Activated CD8-positive, alpha-beta T cell treated with anti-CD3 and anti-CD28 coated beads, Interleukin-2, amount 10 ng/mL, durations not matched to agents 7 days and 5 days (primary cell): ENCODE measurements around the gene EYS. TPM values are rescaled to one million over a fixed set of nuclear protein-coding genes. Genes with fewer than 3 reads are reported as not detected.

Experiments used
- ATAC-seq: fragments of 150-1000 bp; cut with Tn5 transposase; one replicate; pipeline ENCODE4 v1.10.0; 2021; ENCODE audit warnings: moderate library complexity
- CTCF ChIA-PET: fragments of 350-600 bp; sonication (Branson Sonifier 250); formaldehyde crosslinking; loops from one replicate; lab custom pipeline; 2021; ENCODE audit warnings: antibody characterized with exemption; lab: Charles Lee
- POLR2A ChIA-PET: fragments of 350-600 bp; sonication (Branson Sonifier 250); formaldehyde crosslinking; loops from one replicate; lab custom pipeline; 2021; ENCODE audit warnings: antibody characterized with exemption; lab: Charles Lee
- DNase-seq: peaks from one replicate; pipeline ENCODE4 v3.0.0-alpha.2; 2020
- H3K27ac Mint-ChIP-seq: one replicate; pipeline ENCODE4 v1.8.0; 2021; ENCODE audit warnings: mild to moderate bottlenecking, mixed read lengths
- H3K27me3 Mint-ChIP-seq: one replicate; pipeline ENCODE4 v1.8.0; 2021; ENCODE audit warnings: low read depth, mixed read lengths
- H3K36me3 Mint-ChIP-seq: one replicate; pipeline ENCODE4 v1.8.0; 2021; ENCODE audit warnings: low read depth, mixed read lengths
- H3K4me1 Mint-ChIP-seq: one replicate; pipeline ENCODE4 v1.8.0; 2021; ENCODE audit warnings: low read depth, mixed read lengths
- H3K4me3 Mint-ChIP-seq: one replicate; pipeline ENCODE4 v1.8.0; 2021; ENCODE audit warnings: mild to moderate bottlenecking, mixed read lengths
- H3K9me3 Mint-ChIP-seq: one replicate; pipeline ENCODE4 v1.8.0; 2022; ENCODE audit warnings: mixed read lengths; ENCODE audit not compliant: insufficient read depth
- total RNA-seq, 2 experiments: library from RNA; stranded (reverse); gene quantifications; one replicate each; pipeline ENCODE4 v1.2.3, GENCODE V29; 2021

EYS gene
- total RNA-seq, 2 experiments from 2014 or later: not detected

DNA sequence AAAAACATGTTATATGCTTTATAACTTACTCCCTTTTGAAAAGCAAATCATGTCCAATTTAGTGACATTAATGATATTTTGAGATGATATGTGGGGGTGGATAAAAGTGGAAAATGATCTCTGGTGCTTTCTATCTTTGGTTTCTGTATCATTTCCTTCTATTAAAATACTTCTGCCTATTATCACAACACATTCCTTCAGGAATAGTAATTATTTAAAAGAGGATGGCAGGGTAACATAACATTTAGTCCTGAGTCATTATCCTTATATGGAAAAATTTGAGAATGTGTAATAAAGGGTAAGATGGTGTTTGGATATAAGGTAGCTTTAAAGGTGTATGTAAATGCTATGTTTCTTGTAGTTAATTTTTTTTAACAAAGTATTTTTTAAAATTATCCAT lies 1413.7 kb downstream of the EYS start:
- Mint-ChIP-seq H3K27ac (no peak overlapping the region), H3K27me3 (no peaks in the 10 kb centered on the region), H3K36me3 (no peaks in the 10 kb centered on the region), H3K4me3 (no peak overlapping the region), H3K9me3 (no peaks in the 10 kb centered on the region), H3K4me1 (no peaks in the 10 kb centered on the region)
- ChIA-PET CTCF (no interaction called here), POLR2A (no interaction called here)
- DNase-seq (no peak), ATAC-seq (no peak)

DNA sequence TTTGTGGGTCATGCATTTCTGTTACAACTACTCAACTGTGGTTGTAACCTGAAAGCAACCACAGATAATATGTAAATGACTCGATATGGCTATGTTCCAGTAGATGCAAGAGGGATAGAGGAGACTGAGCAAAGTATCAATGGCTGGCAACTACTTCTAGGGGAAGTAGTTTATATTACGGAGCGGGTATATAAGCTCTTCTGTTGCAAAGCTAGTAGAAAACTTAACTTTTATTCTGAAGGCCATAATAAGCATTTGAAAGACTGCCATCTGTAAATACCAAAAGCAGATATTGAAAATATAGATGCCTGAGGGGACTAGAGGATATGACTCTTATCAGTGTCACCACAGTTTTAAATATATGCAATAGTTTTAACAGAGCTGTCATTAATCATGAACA lies 1416.2 kb downstream of the EYS start:
- ATAC-seq (no peak), DNase-seq (no peak)
- Mint-ChIP-seq H3K9me3 (no peaks in the 10 kb centered on the region), H3K27ac (no peak overlapping the region), H3K4me1 (no peaks in the 10 kb centered on the region), H3K36me3 (no peaks in the 10 kb centered on the region), H3K4me3 (no peak overlapping the region), H3K27me3 (no peaks in the 10 kb centered on the region)
- ChIA-PET POLR2A (no interaction called here), CTCF (no interaction called here)

DNA sequence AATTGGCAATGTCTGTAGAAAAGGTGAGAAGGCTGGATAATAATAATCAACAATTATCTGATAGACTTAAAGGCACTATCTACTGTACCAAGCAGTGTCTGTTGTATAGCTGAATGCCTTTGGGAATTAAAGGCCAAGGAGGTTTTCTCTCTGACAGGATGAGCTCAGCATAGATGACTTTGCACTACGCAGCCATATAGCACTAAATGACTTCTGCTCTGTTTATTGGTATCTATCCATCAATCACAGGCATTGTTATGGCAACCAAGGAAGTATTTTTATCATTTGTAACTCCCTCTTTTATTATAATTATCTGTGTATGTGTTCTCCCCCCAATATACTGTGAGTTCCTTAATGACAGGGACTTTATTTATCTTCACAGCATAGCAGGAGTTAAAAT lies 1417.1 kb downstream of the EYS start:
- ChIA-PET CTCF (no interaction called here), POLR2A (no interaction called here)
- H3K9me3 Mint-ChIP-seq: no peaks in the 10 kb centered on the region
- H3K27ac Mint-ChIP-seq: no peak overlapping the region
- DNase-seq: no peak
- H3K4me3 Mint-ChIP-seq: no peak overlapping the region
- no peaks in the 10 kb centered on the region for H3K4me1 Mint-ChIP-seq
- H3K27me3 Mint-ChIP-seq: no peaks in the 10 kb centered on the region
- no peak for ATAC-seq
- no peaks in the 10 kb centered on the region for H3K36me3 Mint-ChIP-seq

DNA sequence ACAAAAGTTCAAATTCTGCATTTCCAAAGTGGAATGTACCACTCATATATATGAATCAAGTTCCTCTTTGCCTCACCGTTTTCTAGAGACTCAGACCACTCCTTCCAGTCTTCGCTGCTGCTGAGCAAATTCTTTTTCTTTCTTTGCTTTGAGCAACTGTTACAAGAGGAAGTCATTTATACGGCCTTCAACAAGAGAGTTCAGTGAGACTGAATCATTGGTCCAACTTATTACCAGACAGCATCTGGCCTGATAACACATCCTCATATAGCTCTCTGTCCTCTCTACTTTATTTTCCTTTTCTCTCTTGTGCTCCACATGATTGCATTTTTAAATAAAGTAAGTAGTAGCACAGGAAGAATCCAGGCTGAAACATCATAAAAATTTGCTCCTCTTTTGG lies 1418.7 kb downstream of the EYS start:
- ATAC-seq (no peak), DNase-seq (no peak)
- no peak overlapping the region for H3K4me3 Mint-ChIP-seq
- CTCF ChIA-PET: no interaction called here
- POLR2A ChIA-PET: no interaction called here
- H3K4me1 Mint-ChIP-seq: no peaks in the 10 kb centered on the region
- no peaks in the 10 kb centered on the region for H3K9me3 Mint-ChIP-seq
- H3K27me3 Mint-ChIP-seq: no peaks in the 10 kb centered on the region
- no peak overlapping the region for H3K27ac Mint-ChIP-seq
- H3K36me3 Mint-ChIP-seq: no peaks in the 10 kb centered on the region

GRCh38 chr6:64281167-64281566 lies 1425.9 kb downstream of the EYS start:
- no peak for ATAC-seq
- no peaks in the 10 kb centered on the region for H3K27me3 Mint-ChIP-seq
- no peaks in the 10 kb centered on the region for H3K9me3 Mint-ChIP-seq
- H3K4me3 Mint-ChIP-seq: no peak overlapping the region
- no peak overlapping the region for H3K27ac Mint-ChIP-seq
- H3K36me3 Mint-ChIP-seq: no peaks in the 10 kb centered on the region
- CTCF ChIA-PET: no interaction called here
- DNase-seq: no peak
- POLR2A ChIA-PET: no interaction called here
- H3K4me1 Mint-ChIP-seq: no peaks in the 10 kb centered on the region

DNA sequence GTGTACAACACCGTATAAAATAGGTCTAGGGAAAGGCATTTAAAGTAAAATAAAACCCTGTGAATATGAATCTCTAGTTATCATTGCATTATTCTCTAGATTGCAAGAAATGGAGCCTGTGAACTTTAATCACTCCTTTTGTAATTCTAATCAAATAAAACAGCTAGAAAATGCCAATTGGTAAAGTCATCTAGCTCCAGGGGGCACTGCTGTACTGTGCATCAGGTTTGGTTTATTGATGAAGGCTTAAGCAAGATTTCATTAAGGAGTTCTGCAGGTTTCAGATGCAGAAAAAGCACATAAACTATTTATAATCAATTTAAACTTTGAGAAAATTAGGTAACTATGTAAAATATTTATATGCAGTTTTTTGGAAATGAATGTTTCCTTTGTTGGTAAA lies 1426.5 kb downstream of the EYS start:
- H3K27me3 Mint-ChIP-seq: no peaks in the 10 kb centered on the region
- DNase-seq (no peak), ATAC-seq (no peak)
- H3K4me3 Mint-ChIP-seq: no peak overlapping the region
- H3K4me1 Mint-ChIP-seq: no peaks in the 10 kb centered on the region
- CTCF ChIA-PET: no interaction called here
- no peaks in the 10 kb centered on the region for H3K9me3 Mint-ChIP-seq
- no peaks in the 10 kb centered on the region for H3K36me3 Mint-ChIP-seq
- no peak overlapping the region for H3K27ac Mint-ChIP-seq
- POLR2A ChIA-PET: no interaction called here

- H3K27me3 Mint-ChIP-seq: no peaks in the 10 kb centered on the region
- H3K9me3 Mint-ChIP-seq: peaks cover 3% of the 10 kb centered on the region
- ChIA-PET CTCF (no interaction called here), POLR2A (no interaction called here)
- no peaks in the 10 kb centered on the region for H3K36me3 Mint-ChIP-seq
- no peaks in the 10 kb centered on the region for H3K4me1 Mint-ChIP-seq
- H3K4me3 Mint-ChIP-seq: no peak overlapping the region
- H3K27ac Mint-ChIP-seq: no peak overlapping the region
- DNase-seq (no peak), ATAC-seq (no peak)
Observed at GRCh38 chr6:64270083-64270482, 1436.9 kb downstream of the EYS start.

DNA sequence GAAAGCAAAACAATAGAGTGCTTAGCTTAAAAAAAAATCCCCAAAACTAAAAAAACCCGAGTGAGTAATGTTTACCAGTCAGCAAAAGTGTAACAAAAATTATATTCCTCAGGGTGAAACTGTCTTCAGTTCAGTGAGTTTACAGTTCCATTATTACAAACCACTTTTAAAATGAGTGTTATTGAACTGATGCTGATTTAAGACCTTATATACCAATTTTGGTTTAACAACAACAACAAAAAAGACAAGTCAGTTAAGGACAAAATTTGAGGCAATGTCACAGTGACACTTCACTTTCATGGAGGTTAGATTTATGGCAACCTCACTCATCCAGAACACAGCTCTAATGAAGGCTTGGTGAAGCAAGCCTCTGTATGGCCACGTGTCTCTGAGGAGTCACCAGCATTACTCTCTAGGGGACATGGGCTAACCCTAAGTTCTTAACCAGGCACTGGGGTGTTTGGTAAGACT lies 1440.6 kb downstream of the EYS start:
- DNase-seq (no peak), ATAC-seq (no peak)
- Mint-ChIP-seq H3K4me3 (no peak overlapping the region), H3K27ac (no peak overlapping the region), H3K9me3 (no peaks in the 10 kb centered on the region), H3K27me3 (no peaks in the 10 kb centered on the region), H3K4me1 (no peaks in the 10 kb centered on the region), H3K36me3 (no peaks in the 10 kb centered on the region)
- ChIA-PET CTCF (no interaction called here), POLR2A (no interaction called here)

DNA sequence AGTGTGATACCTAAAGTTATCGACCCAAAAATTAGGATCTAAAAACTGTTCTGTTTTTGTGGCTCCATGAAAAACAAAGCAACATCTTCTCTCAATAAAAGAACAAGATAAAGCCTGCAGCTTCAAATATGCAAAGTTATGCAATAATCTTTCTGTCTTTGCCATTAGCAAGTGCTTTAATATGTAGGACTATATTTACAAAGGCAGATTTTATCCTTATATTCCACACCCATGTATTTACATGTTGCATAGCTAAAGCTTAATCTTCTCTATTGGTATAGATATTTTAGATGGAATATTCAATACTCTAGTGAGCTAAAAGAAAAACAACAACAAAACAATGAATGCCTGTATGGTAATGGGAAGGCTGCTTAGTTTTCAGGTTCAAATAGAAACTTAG lies 1443.2 kb downstream of the EYS start:
- Mint-ChIP-seq H3K27me3 (no peaks in the 10 kb centered on the region), H3K36me3 (no peaks in the 10 kb centered on the region), H3K27ac (no peak overlapping the region), H3K4me1 (no peaks in the 10 kb centered on the region), H3K9me3 (no peaks in the 10 kb centered on the region), H3K4me3 (no peak overlapping the region)
- ATAC-seq: no peak
- no peak for DNase-seq
- ChIA-PET CTCF (no interaction called here), POLR2A (no interaction called here)

DNA sequence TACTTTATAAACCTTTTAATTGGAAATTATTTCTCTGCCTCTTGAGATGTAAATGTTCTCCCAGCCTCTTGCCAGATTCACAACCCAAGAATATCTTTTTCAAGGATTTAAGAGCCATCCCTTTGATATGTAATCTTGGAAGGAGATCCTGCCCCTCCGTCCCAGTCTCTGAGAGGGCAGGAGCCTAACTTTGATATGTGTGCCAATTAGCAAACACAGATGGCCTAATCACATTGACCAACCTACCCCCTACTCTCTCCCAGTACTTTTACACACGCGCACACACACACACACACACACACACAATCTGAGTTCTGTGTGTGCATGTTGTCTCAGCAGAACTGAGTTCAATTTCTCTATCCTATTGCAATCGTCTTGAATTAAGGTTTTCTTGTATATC lies 1447.7 kb downstream of the EYS start:
- Mint-ChIP-seq H3K27me3 (no peaks in the 10 kb centered on the region), H3K4me3 (no peak overlapping the region), H3K4me1 (no peaks in the 10 kb centered on the region), H3K9me3 (no peaks in the 10 kb centered on the region), H3K27ac (no peak overlapping the region), H3K36me3 (no peaks in the 10 kb centered on the region)
- CTCF ChIA-PET: no interaction called here
- DNase-seq (no peak), ATAC-seq (no peak)
- POLR2A ChIA-PET: no interaction called here

- H3K9me3 Mint-ChIP-seq: no peaks in the 10 kb centered on the region
- no peak for ATAC-seq
Observed at GRCh38 chr6:64258752-64259151, 1448.3 kb downstream of the EYS start.

GRCh38 chr6:64258302-64258701 lies 1448.7 kb downstream of the EYS start:
- ChIA-PET POLR2A (no interaction called here), CTCF (no interaction called here)
- no peaks in the 10 kb centered on the region for H3K27me3 Mint-ChIP-seq
- no peak for ATAC-seq
- H3K4me1 Mint-ChIP-seq: no peaks in the 10 kb centered on the region
- H3K4me3 Mint-ChIP-seq: no peak overlapping the region
- no peak overlapping the region for H3K27ac Mint-ChIP-seq
- no peaks in the 10 kb centered on the region for H3K36me3 Mint-ChIP-seq
- no peak for DNase-seq
- H3K9me3 Mint-ChIP-seq: no peaks in the 10 kb centered on the region

More at GRCh38 chr6:64258752-64259151, 1448.3 kb downstream of the EYS start:
- ChIA-PET CTCF (no interaction called here), POLR2A (no interaction called here)
- Mint-ChIP-seq H3K27ac (no peak overlapping the region), H3K4me1 (no peaks in the 10 kb centered on the region), H3K27me3 (no peaks in the 10 kb centered on the region), H3K4me3 (no peak overlapping the region), H3K36me3 (no peaks in the 10 kb centered on the region)
- no peak for DNase-seq

- no peaks in the 10 kb centered on the region for H3K4me1 Mint-ChIP-seq
- DNase-seq (no peak), ATAC-seq (no peak)
- no peaks in the 10 kb centered on the region for H3K27me3 Mint-ChIP-seq
- no peaks in the 10 kb centered on the region for H3K36me3 Mint-ChIP-seq
- no peak overlapping the region for H3K4me3 Mint-ChIP-seq
- no peaks in the 10 kb centered on the region for H3K9me3 Mint-ChIP-seq
- POLR2A ChIA-PET: no interaction called here
- no peak overlapping the region for H3K27ac Mint-ChIP-seq
- CTCF ChIA-PET: no interaction called here
Observed at GRCh38 chr6:64257586-64257985, 1449.4 kb downstream of the EYS start.
